ENCODE measurements around the gene SMC5.

Gene SMC5

DNA sequence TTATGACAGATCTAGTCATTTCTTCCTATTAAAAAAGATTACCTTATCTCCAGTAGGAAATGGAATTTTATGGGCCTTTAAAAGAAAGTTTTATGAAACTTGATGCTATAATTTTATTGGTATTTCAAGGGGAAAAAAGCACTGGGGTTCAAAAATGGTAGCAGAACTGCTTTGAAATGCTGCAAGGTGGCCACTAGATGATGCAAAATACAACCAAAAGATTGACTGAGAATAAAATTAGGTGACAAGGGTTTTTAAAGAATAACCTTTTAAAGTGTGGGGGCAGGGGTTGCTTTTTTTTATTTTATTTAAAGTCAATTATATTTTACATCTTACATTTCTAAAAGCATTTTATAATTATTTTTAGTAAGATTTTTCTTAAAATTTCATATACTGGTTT, 94.0 kb downstream of the SMC5 start:
- H3K27ac ChIP-seq, result no peak overlapping the region

DNA sequence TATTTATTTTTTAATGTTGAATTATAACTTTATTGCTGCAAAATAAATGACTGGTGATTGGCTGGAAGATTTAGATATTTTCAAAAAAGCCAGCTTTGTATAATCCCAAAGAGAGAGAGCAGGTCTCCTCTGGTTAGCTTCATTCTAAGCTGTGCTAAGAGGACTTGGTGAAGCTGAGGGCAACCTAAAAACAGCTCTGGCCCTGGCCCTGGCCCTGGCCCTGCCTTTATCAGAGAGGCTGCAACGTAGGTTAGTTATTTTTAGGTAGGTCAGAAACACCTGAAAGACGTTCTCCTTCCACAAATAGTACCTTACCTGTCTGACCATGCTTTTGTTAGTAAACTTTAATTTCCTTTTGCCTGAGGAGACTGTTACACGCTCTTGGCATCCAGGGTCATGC, 97.0 kb downstream of the SMC5 start:
- TF ChIP-seq, protein P1, sequence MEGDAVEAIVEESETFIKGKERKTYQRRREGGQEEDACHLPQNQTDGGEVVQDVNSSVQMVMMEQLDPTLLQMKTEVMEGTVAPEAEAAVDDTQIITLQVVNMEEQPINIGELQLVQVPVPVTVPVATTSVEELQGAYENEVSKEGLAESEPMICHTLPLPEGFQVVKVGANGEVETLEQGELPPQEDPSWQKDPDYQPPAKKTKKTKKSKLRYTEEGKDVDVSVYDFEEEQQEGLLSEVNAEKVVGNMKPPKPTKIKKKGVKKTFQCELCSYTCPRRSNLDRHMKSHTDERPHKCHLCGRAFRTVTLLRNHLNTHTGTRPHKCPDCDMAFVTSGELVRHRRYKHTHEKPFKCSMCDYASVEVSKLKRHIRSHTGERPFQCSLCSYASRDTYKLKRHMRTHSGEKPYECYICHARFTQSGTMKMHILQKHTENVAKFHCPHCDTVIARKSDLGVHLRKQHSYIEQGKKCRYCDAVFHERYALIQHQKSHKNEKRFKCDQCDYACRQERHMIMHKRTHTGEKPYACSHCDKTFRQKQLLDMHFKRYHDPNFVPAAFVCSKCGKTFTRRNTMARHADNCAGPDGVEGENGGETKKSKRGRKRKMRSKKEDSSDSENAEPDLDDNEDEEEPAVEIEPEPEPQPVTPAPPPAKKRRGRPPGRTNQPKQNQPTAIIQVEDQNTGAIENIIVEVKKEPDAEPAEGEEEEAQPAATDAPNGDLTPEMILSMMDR (conservative IDR thresholded peaks at IDR 0.05), result no peak
- H3K27ac ChIP-seq, result no peak overlapping the region

More for the DNA sequence above, 94.0 kb downstream of the SMC5 start:
- TF ChIP-seq, protein P1 (conservative IDR thresholded peaks at IDR 0.05), result peak; percentile 89

DNA sequence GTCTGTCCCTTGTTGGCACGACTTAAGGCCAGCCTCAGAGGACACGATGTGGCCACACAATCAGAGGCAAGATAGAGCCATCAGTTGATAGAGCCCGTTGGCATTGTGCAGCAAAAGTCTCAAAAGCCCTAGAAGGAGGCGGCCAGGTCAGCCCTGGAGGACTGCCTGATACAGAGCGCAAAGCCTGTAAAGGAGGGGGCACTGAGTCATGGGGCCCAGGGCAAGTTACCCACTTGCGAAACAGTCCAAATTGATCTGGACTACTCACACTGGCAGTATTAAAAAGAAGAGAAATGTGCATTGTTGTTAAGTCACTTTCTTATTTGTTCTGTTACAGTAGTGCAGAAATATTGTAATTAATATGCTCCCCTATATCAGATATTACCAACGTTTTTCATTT, 104.2 kb downstream of the SMC5 start:
- TF ChIP-seq, protein P1 (conservative IDR thresholded peaks at IDR 0.05), result no peak

DNA sequence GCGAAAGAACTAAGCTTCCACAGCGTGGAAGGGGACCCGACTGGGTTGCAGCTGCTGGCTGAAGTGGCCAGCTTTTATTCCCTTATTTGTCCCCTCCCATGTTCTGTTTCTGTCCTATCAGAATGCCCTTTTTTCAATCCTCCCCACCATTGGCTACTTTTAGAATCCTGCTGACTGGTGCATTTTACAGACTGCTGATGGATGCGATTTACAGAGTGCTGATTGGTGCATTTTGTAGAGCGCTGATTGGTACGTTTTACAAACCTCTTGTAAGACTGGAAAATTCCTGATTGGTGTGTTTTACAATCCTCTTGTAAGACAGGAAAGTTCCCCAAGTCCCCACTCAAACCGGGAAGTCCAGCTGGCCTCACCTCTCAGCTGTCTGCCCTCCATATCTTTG, 105.0 kb downstream of the SMC5 start:
- TF ChIP-seq, protein P1 (conservative IDR thresholded peaks at IDR 0.05), result no peak
- H3K27ac ChIP-seq, result no peak overlapping the region

More for the DNA sequence above, 104.2 kb downstream of the SMC5 start:
- H3K27ac ChIP-seq, result no peak overlapping the region

DNA sequence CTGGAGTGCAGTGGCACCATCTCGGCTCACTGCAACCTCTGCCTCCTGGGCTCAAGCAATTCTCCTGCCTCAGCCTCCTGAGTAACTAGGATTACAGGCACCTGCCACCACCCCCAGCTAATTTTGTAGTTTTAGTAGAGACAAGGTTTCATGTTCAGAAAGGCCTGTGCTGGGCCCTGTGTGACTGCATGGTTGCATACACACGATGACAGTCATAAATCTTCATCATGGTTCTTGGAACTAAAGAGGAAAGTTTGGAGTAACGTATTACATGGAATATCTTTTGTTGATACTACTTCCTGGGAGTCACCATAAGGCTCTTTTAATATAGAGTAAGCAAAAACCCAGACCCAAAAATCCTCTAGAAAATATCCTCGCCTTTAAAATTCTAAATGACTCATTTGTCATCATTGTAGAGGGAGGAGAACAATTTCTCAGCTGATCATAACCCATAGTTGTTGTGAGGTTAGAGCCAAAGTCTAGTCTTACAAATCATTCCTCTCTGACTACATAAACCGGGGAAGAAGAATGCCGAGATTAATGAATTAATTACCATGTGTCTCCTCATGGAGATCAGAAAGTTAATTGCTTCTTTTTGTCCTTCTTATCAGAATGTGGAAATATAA, 108.6 kb downstream of the SMC5 start:
- no peak overlapping the region for H3K27ac ChIP-seq
- TF ChIP-seq, protein P1 (conservative IDR thresholded peaks at IDR 0.05), result no peak

DNA sequence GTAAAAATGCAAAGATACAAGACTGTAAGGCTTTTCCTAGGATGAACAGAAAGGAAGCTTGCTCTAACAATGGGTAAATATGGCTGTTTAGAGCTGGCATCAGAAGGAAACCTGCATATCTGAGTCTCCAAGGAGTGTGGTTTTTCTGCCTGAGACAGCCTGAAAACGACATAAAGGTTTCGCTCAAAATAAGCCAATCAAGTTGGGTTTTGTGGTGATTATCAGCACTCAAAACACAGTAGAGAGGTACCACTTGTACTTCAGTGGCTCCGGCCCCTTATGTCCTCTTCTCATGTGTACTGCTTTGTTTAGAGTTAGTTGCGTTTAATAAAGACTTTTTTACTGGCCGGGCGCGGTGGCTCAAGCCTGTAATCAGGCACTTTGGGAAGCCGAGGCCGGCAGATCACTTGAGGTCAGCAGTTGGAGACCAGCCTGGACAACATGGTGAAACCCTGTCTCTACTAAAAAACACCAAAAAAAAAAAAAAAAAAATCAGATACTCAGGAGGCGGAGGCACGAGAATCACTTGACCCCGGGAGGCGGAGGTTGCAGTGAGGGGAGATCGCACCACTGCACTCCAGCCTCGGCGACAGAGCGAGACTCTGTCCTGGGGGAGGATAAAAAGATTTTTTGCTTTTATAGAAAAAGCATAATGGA, 116.3 kb downstream of the SMC5 start:
- H3K27ac ChIP-seq, result no peak overlapping the region
- TF ChIP-seq, protein P1 (conservative IDR thresholded peaks at IDR 0.05), result no peak

DNA sequence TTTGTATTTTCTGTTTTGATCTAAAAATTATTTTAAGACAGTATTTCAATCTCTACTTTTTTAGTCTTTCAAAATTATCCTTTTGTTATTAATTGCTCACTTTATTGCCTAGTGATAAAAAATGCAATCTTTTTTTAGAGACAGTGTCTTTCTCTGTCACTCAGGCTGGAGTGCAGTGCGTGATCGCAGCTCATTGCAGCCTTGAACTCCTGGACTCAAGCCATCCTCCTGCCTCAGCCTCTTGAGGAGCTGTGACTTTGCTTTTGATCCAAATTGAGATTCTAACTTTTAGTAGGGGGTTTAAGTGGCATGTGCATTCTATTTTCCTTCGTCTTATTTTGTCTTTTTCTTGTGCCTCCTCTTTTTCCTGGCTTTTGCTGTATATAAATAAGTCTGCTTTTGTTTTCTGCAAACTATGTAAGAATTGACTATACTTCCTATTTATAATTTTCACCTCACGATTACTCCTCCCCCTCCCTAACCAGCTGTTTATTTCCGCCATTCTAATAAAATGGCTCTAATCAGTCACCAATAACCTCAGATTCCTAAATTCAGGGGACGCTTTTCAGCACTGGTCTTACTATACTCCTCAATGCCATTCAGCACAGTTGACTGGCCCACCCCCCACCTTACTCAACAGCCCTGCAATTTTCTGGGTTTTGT, 123.4 kb downstream of the SMC5 start:
- H3K27ac ChIP-seq, result no peak overlapping the region
- TF ChIP-seq, protein P1 (conservative IDR thresholded peaks at IDR 0.05), result no peak
